NCI-H2081 (cell line): Measurements from ENCODE around the gene SURF2.
"Not testable (repeated sequence)": the region's sequence is repeated elsewhere in the genome, so short reads cannot be mapped to it uniquely, and the experiment has no call there.

Experiments used
- DNase-seq, 2 experiments: peaks; one replicate each; lab custom pipeline; 2025; lab: John Stamatoyannopoulos, UW

Gene SURF2

DNA sequence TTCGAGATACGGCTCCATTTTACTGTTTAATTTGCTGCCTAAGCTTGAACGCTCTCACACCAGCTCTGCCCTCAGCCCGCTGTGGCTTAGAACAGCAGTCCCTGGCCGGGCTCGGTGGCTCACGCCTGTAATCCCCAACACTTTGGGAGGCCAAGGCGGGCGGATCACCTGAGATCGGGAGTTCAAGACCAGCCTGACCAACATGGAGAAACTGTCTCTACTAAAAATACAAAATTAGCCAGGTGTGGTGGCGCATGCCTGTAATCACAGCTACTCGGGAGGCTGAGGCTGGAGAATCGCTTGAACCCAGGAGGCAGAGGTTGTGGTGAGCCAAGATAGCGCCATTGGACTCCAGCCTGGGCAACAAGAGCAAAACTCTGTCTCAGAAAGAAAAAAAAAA lies 20.9 kb downstream of the SURF2 start:
- DNase-seq, result not testable (repeated sequence)

GRCh38 chr9:133377721-133378216 lies 21.4 kb downstream of the SURF2 start:
- DNase-seq, result peak; percentile 31 to 79

- DNase-seq, result no peak
These were observed 22.1 kb downstream of the SURF2 start for GRCh38 chr9:133378408-133378962.

GRCh38 chr9:133379153-133380086 lies 23.1 kb downstream of the SURF2 start:
- DNase-seq, result no peak

DNA sequence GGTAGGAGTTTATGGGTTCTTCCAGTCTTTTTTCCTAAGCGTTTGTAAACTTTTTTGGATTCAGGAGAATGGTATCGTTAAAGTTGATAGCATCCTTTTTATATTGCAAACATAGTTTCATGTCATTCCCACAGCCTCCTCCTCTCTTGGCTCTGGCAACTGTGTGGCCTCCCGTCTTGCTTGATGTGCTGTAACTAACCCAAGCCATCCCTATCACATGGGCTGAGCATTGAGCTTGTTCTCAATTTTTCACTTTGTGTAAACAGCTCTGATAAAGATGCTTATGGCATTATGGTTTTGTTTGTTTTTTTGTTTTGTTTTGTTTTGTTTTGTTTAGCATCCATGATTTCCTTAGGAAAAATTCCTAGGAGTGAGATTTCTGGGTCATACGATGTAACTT lies 24.4 kb downstream of the SURF2 start:
- no peak for DNase-seq

DNA sequence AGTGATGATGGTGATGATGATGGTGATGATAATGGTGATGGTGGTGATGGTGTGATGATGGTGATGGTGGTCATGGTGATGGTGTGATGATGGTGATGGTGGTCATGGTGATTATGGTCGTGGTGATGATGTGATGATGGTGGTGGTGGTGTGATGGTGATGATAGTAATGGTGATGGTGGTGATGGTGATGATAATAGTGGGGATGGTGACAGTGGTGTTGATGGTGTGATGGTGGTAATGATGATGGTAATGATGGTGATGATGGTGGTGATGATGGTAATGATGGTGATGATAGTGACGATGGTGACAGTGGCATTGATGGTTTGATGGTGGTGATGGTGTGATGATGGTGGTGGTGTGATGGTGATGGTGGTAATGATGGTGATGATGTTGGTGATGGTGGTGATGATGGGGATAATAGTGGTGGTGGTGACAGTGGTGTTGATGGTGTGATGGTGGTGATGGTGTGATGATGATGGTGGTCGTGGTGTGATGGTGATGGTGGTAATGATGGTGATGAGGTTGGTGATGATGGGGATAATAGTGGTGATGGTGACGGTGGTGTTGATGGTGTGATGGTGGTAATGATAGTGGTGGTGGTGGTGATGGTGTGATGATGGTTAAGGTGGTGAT lies 26.3 kb downstream of the SURF2 start:
- no peak for DNase-seq

DNA sequence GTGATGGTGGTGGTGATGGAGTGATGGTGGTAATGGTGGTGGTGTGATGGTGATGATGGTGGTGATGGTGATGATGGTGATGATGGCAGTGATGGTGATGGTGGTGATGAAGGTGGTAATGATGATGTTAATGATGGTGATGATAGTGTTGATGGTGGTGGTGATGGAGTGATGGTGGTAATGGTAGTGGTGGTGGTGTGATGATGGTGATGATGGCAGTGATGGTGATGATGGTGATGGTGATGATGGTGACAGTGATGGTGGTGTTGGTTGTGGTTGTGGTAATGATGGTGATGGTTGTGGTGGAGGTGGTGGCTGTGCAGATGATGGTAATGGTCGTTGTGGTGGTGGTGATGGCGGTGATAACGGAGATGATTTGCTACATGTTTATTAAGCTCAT lies 27.1 kb downstream of the SURF2 start:
- DNase-seq, result no peak

DNA sequence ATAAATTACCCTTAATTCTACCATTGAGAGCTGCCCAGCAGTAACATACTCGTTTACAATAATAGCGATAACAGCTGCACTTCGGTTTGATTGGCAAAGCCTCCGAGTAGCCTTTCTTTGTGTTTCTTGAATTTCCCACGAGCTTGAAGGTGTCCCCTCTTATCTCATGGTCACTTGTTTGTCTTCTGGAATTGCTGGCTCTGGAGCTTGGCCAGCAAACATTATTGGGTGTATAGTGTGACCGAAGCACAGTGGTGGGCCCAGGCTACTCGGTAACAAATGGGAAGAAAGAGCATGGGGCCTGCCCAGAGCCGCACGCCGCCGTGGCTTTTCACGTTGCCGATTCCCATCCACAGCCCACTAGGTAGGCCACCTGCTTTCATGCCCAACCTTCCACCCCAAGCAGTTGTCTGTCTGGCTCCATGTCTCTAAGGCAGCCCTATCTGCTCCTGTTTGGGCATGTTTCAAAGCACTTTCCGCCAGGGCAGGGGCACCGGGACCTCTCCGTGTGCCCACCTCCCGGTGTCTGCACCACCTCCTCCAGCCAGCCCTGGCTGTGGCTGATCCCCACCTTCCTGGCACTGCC lies 28.5 kb downstream of the SURF2 start:
- no peak for DNase-seq

- no peak for DNase-seq
These were observed 29.1 kb downstream of the SURF2 start for GRCh38 chr9:133385452-133385851.

- DNase-seq, result no peak
These were observed 30.0 kb downstream of the SURF2 start for GRCh38 chr9:133386338-133386737.

GRCh38 chr9:133387680-133388079 lies 31.3 kb downstream of the SURF2 start:
- peak in 1 of 2 experiments; percentile 19 for DNase-seq

DNA sequence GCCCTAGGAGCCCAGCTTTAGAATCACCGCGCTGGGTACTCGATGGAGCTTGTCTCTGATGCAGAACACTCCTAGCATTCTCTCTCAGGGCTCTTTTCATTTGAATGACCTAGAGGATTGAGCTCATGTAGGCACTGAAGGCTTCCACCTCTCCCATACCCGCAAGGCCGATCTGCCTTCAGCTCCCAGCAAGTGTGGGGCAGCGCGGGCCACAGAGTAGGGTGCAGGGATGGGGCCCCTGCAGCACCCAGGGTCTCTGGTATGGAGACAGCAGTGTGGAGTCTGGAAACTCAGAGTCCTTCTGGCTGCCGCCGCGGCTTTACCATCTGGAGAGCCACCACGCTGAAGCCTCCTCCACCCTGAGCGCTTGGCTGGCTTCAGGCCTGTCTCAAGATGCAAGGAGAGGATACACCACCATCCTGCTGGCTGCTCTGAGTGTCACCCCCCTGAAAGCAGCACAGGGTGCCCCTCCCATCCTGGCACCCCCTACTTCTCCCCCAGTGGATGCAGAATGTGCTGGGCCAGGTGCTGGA lies 32.7 kb downstream of the SURF2 start:
- no peak for DNase-seq

DNA sequence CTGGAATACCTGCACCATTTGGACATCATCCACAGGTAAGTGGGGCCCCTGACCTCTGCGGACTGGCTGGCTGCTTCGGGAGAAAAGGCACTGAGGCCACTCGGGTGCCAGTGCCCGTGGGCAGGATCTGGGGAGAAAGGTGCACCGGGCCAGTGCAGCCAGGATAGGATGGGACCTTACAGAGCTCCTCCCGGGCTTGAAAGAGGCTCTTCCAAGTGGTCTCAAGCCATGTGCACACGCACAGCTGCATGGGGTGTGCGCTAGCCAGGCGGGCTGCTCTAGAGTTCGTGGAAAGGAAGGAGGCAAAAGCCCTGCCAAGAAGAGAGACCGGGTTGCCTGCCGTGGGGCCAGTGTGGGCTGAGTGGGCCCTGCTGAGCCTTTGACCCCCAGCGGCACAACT lies 33.2 kb downstream of the SURF2 start:
- DNase-seq, result no peak

GRCh38 chr9:133390713-133391112 lies 34.4 kb downstream of the SURF2 start:
- no peak for DNase-seq

DNA sequence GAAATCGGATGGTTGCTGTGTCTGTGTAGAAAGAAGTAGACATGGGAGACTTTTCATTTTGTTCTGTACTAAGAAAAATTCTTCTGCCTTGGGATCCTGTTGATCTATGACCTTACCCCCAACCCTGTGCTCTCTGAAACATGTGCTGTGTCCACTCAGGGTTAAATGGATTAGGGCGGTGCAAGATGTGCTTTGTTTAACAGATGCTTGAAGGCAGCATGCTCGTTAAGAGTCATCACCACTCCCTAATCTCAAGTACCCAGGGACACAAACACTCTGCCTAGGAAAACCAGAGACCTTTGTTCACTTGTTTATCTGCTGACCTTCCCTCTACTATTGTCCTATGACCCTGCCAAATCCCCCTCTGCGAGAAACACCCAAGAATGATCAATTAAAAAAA lies 35.1 kb downstream of the SURF2 start:
- DNase-seq, result not testable (repeated sequence)

DNA sequence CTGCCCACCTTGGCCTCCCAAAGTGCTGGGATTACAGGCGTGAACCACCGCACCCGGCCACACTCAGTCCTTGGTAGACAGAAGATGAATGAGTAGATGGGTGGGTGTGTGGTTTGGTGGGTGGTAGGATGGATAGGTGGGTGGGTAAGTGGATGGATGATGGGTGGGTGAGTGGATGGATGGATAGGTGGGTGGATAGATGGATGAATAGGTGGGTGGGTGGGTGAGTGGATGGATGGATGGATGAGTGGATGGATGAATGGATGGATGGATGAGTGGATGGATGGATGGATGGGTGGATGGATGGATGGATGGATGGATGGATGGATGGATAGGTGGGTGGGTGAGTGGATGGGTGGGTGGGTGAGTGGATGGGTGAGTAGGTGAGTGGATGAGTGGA lies 36.0 kb downstream of the SURF2 start:
- not testable (repeated sequence) for DNase-seq

- no peak for DNase-seq
These were observed 37.0 kb downstream of the SURF2 start for GRCh38 chr9:133393399-133393798.

DNA sequence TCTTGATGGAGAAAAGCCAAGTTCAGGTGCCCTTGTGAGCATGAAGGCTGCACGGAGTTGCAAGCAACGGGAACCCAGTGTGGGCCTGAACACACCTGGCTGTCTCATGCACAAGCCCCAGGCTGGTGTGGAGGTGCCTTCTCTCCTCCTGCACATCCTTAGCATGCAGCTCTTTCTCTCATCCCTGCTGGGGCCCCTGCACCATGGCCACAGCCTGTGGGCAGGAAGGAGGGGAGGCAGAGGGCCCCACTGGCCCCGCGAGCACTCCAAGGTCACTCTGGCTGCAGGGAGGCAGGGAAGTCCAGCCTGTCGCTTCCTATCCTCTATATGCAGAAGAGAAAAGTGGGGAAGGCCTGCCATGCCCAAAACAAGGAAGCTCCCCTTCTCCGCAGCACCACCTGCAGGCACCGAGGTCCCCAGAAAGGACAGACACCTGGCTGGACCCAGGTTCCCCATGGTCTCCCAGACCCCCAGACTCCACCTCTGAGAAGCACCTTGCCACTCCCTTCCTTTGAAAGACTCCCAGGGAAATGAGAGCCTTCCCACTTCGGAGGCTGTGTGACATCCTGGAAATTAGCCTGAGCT lies 38.4 kb downstream of the SURF2 start:
- DNase-seq, result no peak

DNA sequence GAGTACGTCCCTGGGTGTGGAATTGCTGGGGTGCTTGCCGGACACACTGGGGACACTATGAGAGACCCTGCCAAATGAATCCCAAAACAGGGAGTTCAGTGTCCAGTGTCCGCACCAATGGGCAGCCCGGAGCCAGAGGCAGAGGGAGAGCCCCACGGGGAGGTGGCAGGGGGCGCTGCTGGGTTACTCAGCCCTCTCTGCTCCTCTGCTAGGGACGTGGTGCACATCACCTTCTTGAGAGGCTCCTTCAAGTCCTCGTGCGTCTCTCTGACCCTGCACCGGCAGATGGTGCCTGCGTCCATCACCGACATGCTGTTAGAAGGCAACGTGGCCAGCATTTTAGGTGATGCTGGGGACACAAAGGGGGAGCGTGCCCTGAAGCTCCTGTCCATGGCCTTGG lies 40.6 kb downstream of the SURF2 start:
- no peak for DNase-seq

- no peak for DNase-seq
These were observed 41.0 kb downstream of the SURF2 start for GRCh38 chr9:133397370-133397769.

DNA sequence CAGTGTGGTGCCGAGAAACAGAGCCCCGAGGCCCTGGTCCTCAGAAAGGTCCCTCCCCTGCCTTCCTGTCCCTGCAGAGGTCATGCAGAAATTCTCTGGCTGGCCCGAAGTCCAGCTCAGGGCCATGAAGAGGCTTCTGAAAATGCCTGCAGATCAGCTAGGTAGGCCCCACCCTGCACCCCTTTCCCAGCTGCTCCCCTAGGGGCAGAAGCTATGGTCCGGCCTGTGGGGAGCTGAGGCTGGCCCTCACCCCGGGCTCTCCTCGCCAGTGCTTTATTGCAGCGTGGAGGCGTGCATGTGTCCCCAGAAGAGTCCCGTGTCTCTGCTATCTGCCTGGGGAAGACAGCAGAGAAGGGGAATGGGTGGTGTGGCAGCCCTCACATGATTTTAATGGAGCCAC lies 41.5 kb downstream of the SURF2 start:
- DNase-seq, result no peak

GRCh38 chr9:133400292-133400691 lies 43.9 kb downstream of the SURF2 start:
- DNase-seq, result no peak
